ENCODE data around the gene TNS1. TPM values are rescaled to one million over a fixed set of nuclear protein-coding genes. Genes with fewer than 3 reads are reported as not detected.
A peak's percentile ranks its signal among the peaks of the same experiment; 100 is the strongest.

TNS1 gene
- total RNA-seq, 2 donors from 2014 or later, result 1,836 to 2,296 TPM

DNA sequence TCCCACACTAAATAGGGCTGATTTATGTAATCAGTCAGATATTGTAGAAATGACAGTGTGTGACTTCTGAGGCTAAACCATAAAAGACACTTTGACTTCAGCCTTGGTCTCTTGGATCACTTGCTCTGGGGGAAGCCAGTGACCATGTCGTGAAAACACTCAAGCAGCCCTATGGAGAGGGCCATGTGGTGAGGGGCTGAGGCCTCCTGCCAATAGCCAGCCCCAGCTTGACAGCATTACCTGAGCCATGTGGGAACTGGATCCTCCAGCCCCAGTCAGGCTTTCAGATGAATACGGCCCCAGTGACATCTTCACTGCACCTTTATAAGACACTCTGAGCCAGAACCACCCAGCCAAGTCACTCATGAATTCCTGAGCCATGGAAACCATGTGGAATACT lies 20.8 kb downstream of the TNS1 start:
- Histone ChIP-seq H3K4me1 (ENCODE audit: control insufficient read depth in 1 of 2, low read depth in 2 of 2) (peaks cover 27 to 51% of the 10 kb centered on the region in 2 donors), H3K4me3 (no peak overlapping the region), H3K36me3 (peaks cover 12% of the 10 kb centered on the region), H3K27ac (peak overlapping the region in 1 of 2 donors; percentile 14), H3K9me3 (no peaks in the 10 kb centered on the region), H3K27me3 (replicated peaks; ENCODE audit: insufficient read depth) (no peaks in the 10 kb centered on the region)
- TF ChIP-seq, protein P1, sequence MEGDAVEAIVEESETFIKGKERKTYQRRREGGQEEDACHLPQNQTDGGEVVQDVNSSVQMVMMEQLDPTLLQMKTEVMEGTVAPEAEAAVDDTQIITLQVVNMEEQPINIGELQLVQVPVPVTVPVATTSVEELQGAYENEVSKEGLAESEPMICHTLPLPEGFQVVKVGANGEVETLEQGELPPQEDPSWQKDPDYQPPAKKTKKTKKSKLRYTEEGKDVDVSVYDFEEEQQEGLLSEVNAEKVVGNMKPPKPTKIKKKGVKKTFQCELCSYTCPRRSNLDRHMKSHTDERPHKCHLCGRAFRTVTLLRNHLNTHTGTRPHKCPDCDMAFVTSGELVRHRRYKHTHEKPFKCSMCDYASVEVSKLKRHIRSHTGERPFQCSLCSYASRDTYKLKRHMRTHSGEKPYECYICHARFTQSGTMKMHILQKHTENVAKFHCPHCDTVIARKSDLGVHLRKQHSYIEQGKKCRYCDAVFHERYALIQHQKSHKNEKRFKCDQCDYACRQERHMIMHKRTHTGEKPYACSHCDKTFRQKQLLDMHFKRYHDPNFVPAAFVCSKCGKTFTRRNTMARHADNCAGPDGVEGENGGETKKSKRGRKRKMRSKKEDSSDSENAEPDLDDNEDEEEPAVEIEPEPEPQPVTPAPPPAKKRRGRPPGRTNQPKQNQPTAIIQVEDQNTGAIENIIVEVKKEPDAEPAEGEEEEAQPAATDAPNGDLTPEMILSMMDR (IDR thresholded peaks at IDR 0.05), result no peak
- no peak for DNase-seq (ENCODE audit: low spot score)
- no peak for ATAC-seq (ENCODE audit: insufficient number of reproducible peaks, low FRiP score, low read depth)

DNA sequence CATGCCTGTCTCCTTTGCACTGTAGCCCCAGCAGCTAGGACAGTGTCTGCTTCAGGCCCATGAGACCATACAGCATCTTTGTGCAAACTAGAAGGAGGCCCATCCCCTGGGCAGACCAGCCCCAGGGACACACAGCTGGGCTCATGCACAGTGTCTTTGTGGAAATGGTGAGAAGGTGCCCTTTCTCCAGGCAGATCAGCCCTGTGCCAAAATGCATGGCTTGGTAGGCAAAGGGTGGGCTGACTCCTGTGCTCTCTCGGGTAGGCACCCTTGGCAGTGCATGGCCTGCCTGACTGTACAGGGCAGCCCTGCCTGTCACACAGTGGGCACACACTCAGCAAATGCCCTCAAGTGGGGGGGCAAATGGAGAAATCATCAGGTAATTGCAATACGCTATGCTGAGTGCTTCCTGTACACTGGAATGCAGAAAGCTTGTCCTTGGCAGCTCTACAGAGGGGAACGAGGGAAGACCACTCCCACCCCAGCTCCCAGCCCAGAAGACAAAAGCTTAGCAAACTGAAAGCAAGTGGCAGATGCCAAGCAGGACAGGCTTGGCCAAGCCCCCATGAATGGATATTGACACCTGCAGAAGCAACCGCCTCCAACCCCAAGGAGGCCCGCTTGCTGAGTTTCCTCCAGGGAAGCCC lies 21.6 kb downstream of the TNS1 start:
- Histone ChIP-seq H3K36me3 (peaks cover 6% of the 10 kb centered on the region), H3K9me3 (no peaks in the 10 kb centered on the region), H3K27me3 (replicated peaks; ENCODE audit: insufficient read depth) (no peaks in the 10 kb centered on the region), H3K4me1 (ENCODE audit: control insufficient read depth in 1 of 2, low read depth in 2 of 2) (peaks cover 27 to 56% of the 10 kb centered on the region in 2 donors), H3K4me3 (no peak overlapping the region), H3K27ac (peak overlapping the region in 1 of 2 donors; percentile 57)
- TF ChIP-seq, protein P1 (IDR thresholded peaks at IDR 0.05), result no peak
- DNase-seq (ENCODE audit: low spot score), result no peak
- ATAC-seq (ENCODE audit: insufficient number of reproducible peaks, low FRiP score, low read depth), result no peak

DNA sequence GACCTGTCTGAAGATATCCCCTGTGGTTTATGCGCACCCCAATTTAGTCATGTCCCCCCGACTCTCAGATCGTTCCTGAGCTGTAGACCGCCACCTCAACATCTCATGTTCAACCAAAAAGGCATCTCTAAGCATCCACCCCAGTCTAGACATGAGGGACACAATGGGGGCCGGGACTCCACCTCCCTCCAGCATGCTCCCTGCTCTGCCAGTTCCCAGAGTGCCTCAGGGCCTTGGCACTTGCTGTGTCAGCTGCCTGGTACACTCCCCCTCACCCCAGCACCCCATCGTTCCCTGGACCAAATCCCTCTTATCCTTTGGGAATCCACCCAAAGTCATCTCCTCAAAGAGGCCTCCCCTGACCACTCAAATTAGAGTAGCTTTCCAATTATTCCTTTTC lies 22.2 kb downstream of the TNS1 start:
- Histone ChIP-seq H3K4me1 (ENCODE audit: control insufficient read depth in 1 of 2, low read depth in 2 of 2) (peaks cover 27 to 60% of the 10 kb centered on the region in 2 donors), H3K27ac (peak overlapping the region in 1 of 2 donors; percentile 57), H3K27me3 (replicated peaks; ENCODE audit: insufficient read depth) (no peaks in the 10 kb centered on the region), H3K36me3 (peaks cover 6% of the 10 kb centered on the region), H3K9me3 (no peaks in the 10 kb centered on the region), H3K4me3 (no peak overlapping the region)
- TF ChIP-seq, protein P1 (IDR thresholded peaks at IDR 0.05), result no peak
- DNase-seq (ENCODE audit: low spot score), result no peak
- ATAC-seq (ENCODE audit: insufficient number of reproducible peaks, low FRiP score, low read depth), result no peak

DNA sequence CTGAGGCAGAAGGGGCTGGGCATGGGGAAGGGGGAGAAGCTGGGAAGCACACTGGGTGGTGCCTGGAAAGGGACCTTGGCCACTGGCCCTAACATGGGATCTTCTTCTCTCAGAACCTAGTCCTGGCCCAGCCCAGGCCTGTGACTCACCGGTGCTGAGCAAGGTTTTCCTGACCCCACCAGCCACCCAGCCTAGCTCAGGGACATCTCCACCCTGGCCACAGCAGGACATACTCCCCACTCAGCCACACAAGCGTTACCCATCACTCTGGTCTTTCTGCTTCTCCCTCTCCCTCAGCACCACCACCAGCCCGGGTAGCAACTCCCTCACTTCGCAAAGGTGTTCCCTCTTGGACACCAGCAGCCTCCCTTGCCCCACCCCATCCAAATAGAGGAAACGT lies 22.8 kb downstream of the TNS1 start:
- ATAC-seq (ENCODE audit: insufficient number of reproducible peaks, low FRiP score, low read depth) (peak; percentile 14), DNase-seq (ENCODE audit: low spot score) (no peak)
- peak overlapping the region in 1 of 2 donors; percentile 57 for H3K27ac ChIP-seq
- H3K36me3 ChIP-seq, result peaks cover 10% of the 10 kb centered on the region
- no peak overlapping the region for H3K4me3 ChIP-seq
- H3K4me1 ChIP-seq (ENCODE audit: control insufficient read depth in 1 of 2, low read depth in 2 of 2), result peaks cover 27 to 64% of the 10 kb centered on the region in 2 donors
- TF ChIP-seq, protein P1 (IDR thresholded peaks at IDR 0.05), result no peak
- no peaks in the 10 kb centered on the region for H3K9me3 ChIP-seq
- H3K27me3 ChIP-seq (replicated peaks; ENCODE audit: insufficient read depth), result no peaks in the 10 kb centered on the region

DNA sequence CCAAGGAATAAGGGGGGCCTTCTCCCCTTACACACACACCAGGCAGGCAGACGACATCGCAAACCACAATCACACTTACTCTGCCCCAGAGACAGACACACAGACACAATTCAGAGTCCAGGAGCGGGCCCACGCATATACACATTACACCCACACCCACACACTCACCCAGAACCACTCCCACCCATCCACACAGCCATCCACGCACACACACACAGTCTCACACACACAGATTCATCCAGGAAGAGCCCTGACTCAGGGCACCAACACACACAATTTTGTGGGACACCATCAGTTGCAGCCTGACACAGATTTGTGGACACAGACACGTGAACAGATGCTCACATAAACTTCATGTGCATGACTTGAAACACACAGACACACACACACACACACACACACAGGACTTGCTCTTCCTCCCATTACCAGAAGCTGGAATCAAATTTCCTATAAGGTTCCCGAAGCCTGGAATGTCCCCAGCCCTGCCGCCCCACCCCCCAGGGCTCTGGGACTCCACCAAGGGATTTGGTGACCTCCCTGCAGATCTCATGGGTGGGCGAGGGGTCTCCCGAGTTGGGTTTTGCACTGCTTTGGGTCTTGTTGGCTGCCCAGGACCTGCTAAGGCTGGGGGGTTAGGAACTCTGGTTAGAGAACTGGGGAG lies 23.5 kb downstream of the TNS1 start:
- peaks cover 10% of the 10 kb centered on the region for H3K36me3 ChIP-seq
- H3K4me1 ChIP-seq (ENCODE audit: control insufficient read depth in 1 of 2, low read depth in 2 of 2), result peaks cover 27 to 71% of the 10 kb centered on the region in 2 donors
- TF ChIP-seq, protein P1 (IDR thresholded peaks at IDR 0.05), result no peak
- peak overlapping the region; percentile 81 for H3K4me3 ChIP-seq
- DNase-seq (ENCODE audit: low spot score) (no peak), ATAC-seq (ENCODE audit: insufficient number of reproducible peaks, low FRiP score, low read depth) (peak; percentile 30)
- no peaks in the 10 kb centered on the region for H3K27me3 ChIP-seq (replicated peaks; ENCODE audit: insufficient read depth)
- H3K9me3 ChIP-seq, result no peaks in the 10 kb centered on the region
- peak overlapping the region; percentile 56 to 68 for H3K27ac ChIP-seq
